DND-41 (cell line): Measurements from ENCODE around the gene NMBR.

Source experiments
- ATAC-seq: fragments of 200-7000 bp; cut with Tn5 transposase; 3 replicates; pipeline ENCODE4 v1.9.1; 2021; ENCODE audit warnings: low read depth; ENCODE audit not compliant: insufficient read depth
- DNase-seq: peaks from one replicate; pipeline ENCODE4 v3.0.0-alpha.2; 2020
- H2AFZ ChIP-seq: 2 replicates; pipeline ENCODE4 v1.6.0; 2012; ENCODE audit warnings: low read depth, low read length
- H3K27ac ChIP-seq: 2 replicates; pipeline ENCODE4 v1.5.1; 2012; ENCODE audit warnings: low read length, inconsistent platforms
- H3K27me3 ChIP-seq: fragments of 200-600 bp; sonication (generic); 2 replicates; pipeline ENCODE4 v1.6.0; 2012; ENCODE audit warnings: low read length, mild to moderate bottlenecking, inconsistent platforms; ENCODE audit not compliant: insufficient read depth, poor library complexity
- H3K36me3 ChIP-seq: 2 replicates; pipeline ENCODE4 v1.5.1; 2012; ENCODE audit warnings: low read length, inconsistent platforms; ENCODE audit not compliant: insufficient read depth
- H3K4me1 ChIP-seq: 2 replicates; pipeline ENCODE4 v1.5.1; 2012; ENCODE audit warnings: mild to moderate bottlenecking, low read length; ENCODE audit not compliant: insufficient read depth
- H3K4me2 ChIP-seq: 2 replicates; pipeline ENCODE4 v1.6.0; 2012; ENCODE audit warnings: mild to moderate bottlenecking, moderate library complexity, low read length, inconsistent platforms; ENCODE audit not compliant: insufficient read depth
- H3K4me3 ChIP-seq, 2 experiments: fragments of 200-600 bp in 1 of 2; shearing (Covaris generic) in 1 of 2; 2 replicates each; pipeline ENCODE4 v1.5.1; 2012 to 2016; ENCODE audit warnings: inconsistent platforms in 2 of 2, low read length in 2 of 2, mild to moderate bottlenecking in 2 of 2, low read depth in 1 of 2, moderate library complexity in 1 of 2
- H3K79me2 ChIP-seq: 2 replicates; pipeline ENCODE4 v1.6.0; 2012; ENCODE audit warnings: low read length, inconsistent platforms; ENCODE audit not compliant: insufficient read depth
- H3K9ac ChIP-seq: 2 replicates; pipeline ENCODE4 v1.6.0; 2012; ENCODE audit warnings: low read depth, mild to moderate bottlenecking, inconsistent platforms, low read length, moderate library complexity
- H3K9me3 ChIP-seq: 2 replicates; pipeline ENCODE4 v1.5.1; 2012; ENCODE audit warnings: low read length, moderate library complexity, mild to moderate bottlenecking, inconsistent platforms; ENCODE audit not compliant: insufficient read depth, severe bottlenecking
- H4K20me1 ChIP-seq: 2 replicates; pipeline ENCODE4 v1.6.0; 2012; ENCODE audit warnings: low read length; ENCODE audit not compliant: insufficient read depth
- CTCF ChIP-seq: IDR thresholded peaks from 2 replicates; pipeline ENCODE4 v1.5.1; 2012; ENCODE audit warnings: borderline replicate concordance, low read length, moderate library complexity, mild to moderate bottlenecking; ENCODE audit not compliant: poor library complexity, severe bottlenecking; ENCODE audit errors: extremely low read depth
- EZH2 ChIP-seq: IDR thresholded peaks from 3 replicates; pipeline ENCODE4 v1.6.1; 2012; ENCODE audit warnings: borderline replicate concordance, low read depth, mild to moderate bottlenecking, moderate library complexity, low read length, inconsistent platforms; ENCODE audit not compliant: severe bottlenecking

NMBR gene

GRCh38 chr6:142171351-142171750 is 24.4 kb upstream of the NMBR start:
- no peak for TF ChIP-seq CTCF
- TF ChIP-seq EZH2: no peak
- Histone ChIP-seq H3K27me3 (no peaks in the 10 kb centered on the region), H3K4me3 (no peak overlapping the region), H3K4me2 (no peak overlapping the region), H3K4me1 (no peaks in the 10 kb centered on the region), H4K20me1 (peaks cover 13% of the 10 kb centered on the region; the same call in 1 of the 2 replicates), H3K9ac (no peak overlapping the region), H3K9me3 (no peaks in the 10 kb centered on the region), H3K79me2 (peaks cover 10% of the 10 kb centered on the region; the same call in 1 of the 2 replicates), H3K36me3 (peaks cover 72% of the 10 kb centered on the region), H2AFZ (no peak overlapping the region), H3K27ac (no peak overlapping the region)
- ATAC-seq (no peak), DNase-seq (no peak)

- Histone ChIP-seq H4K20me1 (peaks cover 42% of the 10 kb centered on the region; the same call in 1 of the 2 replicates), H3K4me1 (no peaks in the 10 kb centered on the region), H3K27ac (no peak overlapping the region), H3K27me3 (no peaks in the 10 kb centered on the region), H3K79me2 (peaks cover 45% of the 10 kb centered on the region), H3K4me3 (no peak overlapping the region), H3K9ac (no peak overlapping the region), H3K9me3 (no peaks in the 10 kb centered on the region), H3K4me2 (no peak overlapping the region), H2AFZ (no peak overlapping the region), H3K36me3 (peaks cover 45% of the 10 kb centered on the region)
- no peak for TF ChIP-seq CTCF
- TF ChIP-seq EZH2: no peak
- no peak for ATAC-seq
- DNase-seq: no peak
Observed at GRCh38 chr6:142167486-142167885, 20.6 kb upstream of the NMBR start.

GRCh38 chr6:142167071-142167470 is 20.1 kb upstream of the NMBR start:
- Histone ChIP-seq H3K9ac (no peak overlapping the region), H3K4me1 (no peaks in the 10 kb centered on the region), H3K9me3 (no peaks in the 10 kb centered on the region), H3K79me2 (peaks cover 49% of the 10 kb centered on the region), H4K20me1 (peaks cover 46% of the 10 kb centered on the region; the same call in 1 of the 2 replicates), H3K36me3 (peaks cover 40% of the 10 kb centered on the region), H3K4me2 (no peak overlapping the region), H3K27me3 (no peaks in the 10 kb centered on the region), H2AFZ (no peak overlapping the region), H3K4me3 (no peak overlapping the region), H3K27ac (no peak overlapping the region)
- no peak for TF ChIP-seq EZH2
- TF ChIP-seq CTCF: no peak
- DNase-seq (no peak), ATAC-seq (no peak)

GRCh38 chr6:142165227-142165626 is 18.3 kb upstream of the NMBR start:
- Histone ChIP-seq H3K27ac (no peak overlapping the region), H3K9ac (no peak overlapping the region), H3K4me2 (no peak overlapping the region), H3K79me2 (peaks cover 68% of the 10 kb centered on the region), H2AFZ (no peak overlapping the region), H3K4me1 (no peaks in the 10 kb centered on the region), H4K20me1 (peaks cover 52% of the 10 kb centered on the region; the same call in 1 of the 2 replicates), H3K27me3 (no peaks in the 10 kb centered on the region), H3K36me3 (peaks cover 23% of the 10 kb centered on the region), H3K9me3 (no peaks in the 10 kb centered on the region), H3K4me3 (no peak overlapping the region)
- TF ChIP-seq CTCF (no peak), EZH2 (no peak)
- ATAC-seq (no peak), DNase-seq (no peak)
